Endothelial cell of umbilical vein (primary cell): ENCODE measurements around the gene SMARCE1.

Experiments
- CTCF ChIP-seq, 2 donors: IDR thresholded peaks; 1 replicate in 1 of 2; 2 replicates in 1 of 2; pipeline ENCODE4 v1.5.1; 2011; ENCODE audit warnings: low read length in 2 of 2, mild to moderate bottlenecking in 2 of 2, moderate library complexity in 2 of 2, control low read depth in 1 of 2, inconsistent platforms in 1 of 2, low read depth in 1 of 2; ENCODE audit not compliant: insufficient read depth in 1 of 2; ENCODE audit errors: extremely low read depth in 1 of 2
- EZH2 ChIP-seq: IDR thresholded peaks from 2 replicates; pipeline ENCODE4 v1.6.1; 2012; ENCODE audit warnings: borderline replicate concordance, low read depth, mild to moderate bottlenecking, moderate library complexity, low read length, inconsistent platforms; ENCODE audit not compliant: severe bottlenecking
- FOS ChIP-seq: IDR thresholded peaks from 2 replicates; pipeline ENCODE4 v1.6.1; 2011; ENCODE audit warnings: mild to moderate bottlenecking, low read length, moderate library complexity, borderline replicate concordance; ENCODE audit not compliant: insufficient read depth
- GATA2 ChIP-seq: IDR thresholded peaks from 2 replicates; pipeline ENCODE4 v1.7.0; 2011; ENCODE audit warnings: low read depth, mild to moderate bottlenecking, moderate library complexity, mixed read lengths, low read length; ENCODE audit not compliant: insufficient read length, insufficient read depth
- MYC ChIP-seq: IDR thresholded peaks from one replicate; pipeline ENCODE4 v1.6.1; 2011; ENCODE audit warnings: mild to moderate bottlenecking, low read depth, low read length
- POLR2A ChIP-seq: IDR thresholded peaks from 2 replicates; pipeline ENCODE4 v1.6.1; 2012; ENCODE audit warnings: low read depth, mild to moderate bottlenecking, control low read depth, low read length
- POLR2AphosphoS5 ChIP-seq: IDR thresholded peaks from 2 replicates; pipeline ENCODE4 v1.6.1; 2012; ENCODE audit warnings: low read depth, mild to moderate bottlenecking, control low read depth, low read length, moderate library complexity; ENCODE audit not compliant: insufficient read depth
- TF ChIP-seq, protein P1 (sequence below): IDR thresholded peaks from 2 replicates; pipeline ENCODE4 v1.6.1; 2011; ENCODE audit not compliant: insufficient read depth, insufficient read length

- TF ChIP-seq POLR2A (no peak), POLR2AphosphoS5 (no peak), CTCF (IDR thresholded peaks at IDR 0.05; ENCODE audit: extremely low read depth in 1 of 2, insufficient read depth in 1 of 2, low read depth in 1 of 2, low read length in 2 of 2) (no peak), FOS (no peak), EZH2 (no peak), MYC (no peak), GATA2 (no peak)
- TF ChIP-seq, protein P1, sequence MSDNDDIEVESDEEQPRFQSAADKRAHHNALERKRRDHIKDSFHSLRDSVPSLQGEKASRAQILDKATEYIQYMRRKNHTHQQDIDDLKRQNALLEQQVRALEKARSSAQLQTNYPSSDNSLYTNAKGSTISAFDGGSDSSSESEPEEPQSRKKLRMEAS: no peak
Measured at GRCh38 chr17:40697297-40697696, 49.7 kb upstream of the SMARCE1 start.
